ENCODE data around the gene ZBTB8OS.

GRCh38 chr1:32613472-32613871, 36.9 kb downstream of the ZBTB8OS start:
- no peak for TF ChIP-seq CTCF (IDR thresholded peaks at IDR 0.05)
- no peak for TF ChIP-seq NFYB (CRISPR knock-in tag; conservative IDR thresholded peaks at IDR 0.05; ENCODE audit: low read depth)
- TF ChIP-seq ETV6 (CRISPR knock-in tag; IDR thresholded peaks at IDR 0.05): no peak
- no peak for TF ChIP-seq TCF7 (CRISPR knock-in tag; IDR thresholded peaks at IDR 0.05; ENCODE audit: low read depth)
- TF ChIP-seq NR3C1 (CRISPR knock-in tag; conservative IDR thresholded peaks at IDR 0.05; ENCODE audit: low read depth): no peak
- TF ChIP-seq CREB1 (CRISPR knock-in tag; IDR thresholded peaks at IDR 0.05): no peak
- no peak for TF ChIP-seq E2F1 (CRISPR knock-in tag; IDR thresholded peaks at IDR 0.05)
- no peak for TF ChIP-seq ATF3 (CRISPR knock-in tag; conservative IDR thresholded peaks at IDR 0.05)
- no peak for TF ChIP-seq MAX (CRISPR knock-in tag; IDR thresholded peaks at IDR 0.05)
- no peak for TF ChIP-seq ZNF423 (CRISPR knock-in tag; IDR thresholded peaks at IDR 0.05)
- TF ChIP-seq USF2 (CRISPR knock-in tag; IDR thresholded peaks at IDR 0.05): no peak
- no peak for TF ChIP-seq ZBTB21 (CRISPR knock-in tag; IDR thresholded peaks at IDR 0.05; ENCODE audit: borderline replicate concordance)
- no peak for TF ChIP-seq NR2C2 (CRISPR knock-in tag; IDR thresholded peaks at IDR 0.05)
- TF ChIP-seq FOXP1 (CRISPR knock-in tag; IDR thresholded peaks at IDR 0.05; ENCODE audit: borderline replicate concordance): no peak
